ENCODE results near the gene DNMT1. TPM values are rescaled to one million over a fixed set of nuclear protein-coding genes. Genes with fewer than 3 reads are reported as not detected.
A peak's percentile ranks its signal among the peaks of the same experiment; 100 is the strongest.
"Not testable (repeated sequence)": the region's sequence is repeated elsewhere in the genome, so short reads cannot be mapped to it uniquely, and the experiment has no call there.

DNMT1 gene
- total RNA-seq, 1 donor from 2014 or later = 70.8 TPM

DNA sequence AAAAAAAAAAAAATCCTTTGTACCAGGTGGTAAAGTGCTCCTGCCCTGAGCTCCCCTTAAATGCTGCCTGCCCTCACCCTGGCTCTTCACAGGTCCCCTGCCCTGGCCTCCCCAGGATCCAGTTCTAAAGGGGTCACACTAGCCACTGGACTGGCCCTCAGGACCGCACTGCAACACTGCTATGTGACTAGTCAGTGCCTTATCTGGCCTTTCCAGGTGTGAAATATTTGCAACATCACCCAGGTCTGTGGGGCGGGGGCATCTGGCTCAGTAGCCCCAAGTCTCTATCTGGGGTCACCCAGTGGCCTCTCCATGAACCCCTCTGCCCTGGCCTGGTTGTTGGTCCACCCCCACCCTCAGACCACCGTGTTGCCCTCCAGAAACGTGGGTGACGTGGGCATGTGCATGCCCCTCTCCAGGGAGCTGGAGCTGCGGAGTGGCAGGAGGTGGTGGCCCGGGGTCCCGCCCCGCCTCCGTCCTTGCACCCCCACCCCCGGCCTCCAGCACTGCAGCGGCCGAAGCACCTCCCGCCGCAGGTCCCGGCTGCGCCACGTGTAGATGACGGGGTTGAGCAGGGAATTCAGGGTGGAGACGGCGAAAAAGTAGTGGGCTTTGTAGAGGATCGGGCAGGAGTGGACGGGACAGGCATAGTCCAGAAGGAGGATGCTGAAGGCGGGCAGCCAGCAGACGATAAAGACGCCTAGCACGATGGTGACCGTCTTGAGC lies 28.9 kb upstream of the DNMT1 start:
- DNase-seq (ENCODE audit: low spot score) (no peak), ATAC-seq (no peak)
- intact Hi-C loops (cut with DNase I) = no loop called here

DNA sequence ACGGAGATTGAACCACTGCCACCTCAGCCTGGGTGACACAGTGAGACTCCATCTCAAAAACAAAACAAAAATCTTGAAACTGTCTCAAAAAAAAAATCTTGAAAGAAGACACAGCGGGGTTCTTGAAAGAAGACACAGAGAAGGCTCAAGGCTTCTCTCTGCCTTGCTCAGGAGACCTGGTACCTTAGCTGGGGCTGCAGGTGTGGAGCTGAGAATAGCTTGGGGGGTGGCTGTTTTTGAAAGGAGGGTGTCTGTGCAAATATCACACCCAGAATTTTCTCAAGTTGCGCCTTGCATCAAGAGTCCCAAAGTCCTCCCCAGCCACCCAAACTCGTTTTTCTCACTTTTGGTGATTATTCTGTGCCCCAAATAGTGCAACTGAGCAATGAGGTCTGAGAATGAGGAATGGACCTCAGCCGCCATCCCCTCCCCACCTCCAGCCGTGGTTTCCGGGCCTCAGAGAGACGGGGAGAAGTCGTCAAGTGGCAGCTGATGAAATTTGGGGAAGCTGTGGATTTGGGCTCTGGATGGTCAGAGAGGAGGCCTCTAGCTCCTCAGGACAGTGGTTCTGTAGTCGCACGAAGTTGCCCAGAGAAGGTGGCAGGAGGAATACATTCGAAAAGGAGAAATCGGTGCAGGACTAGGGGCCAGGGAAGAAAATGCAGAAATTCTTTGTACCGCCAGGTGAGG lies 27.6 kb upstream of the DNMT1 start:
- DNase-seq (ENCODE audit: low spot score) = no peak
- intact Hi-C loops (cut with DNase I) = no loop called here
- ATAC-seq = no peak

DNA sequence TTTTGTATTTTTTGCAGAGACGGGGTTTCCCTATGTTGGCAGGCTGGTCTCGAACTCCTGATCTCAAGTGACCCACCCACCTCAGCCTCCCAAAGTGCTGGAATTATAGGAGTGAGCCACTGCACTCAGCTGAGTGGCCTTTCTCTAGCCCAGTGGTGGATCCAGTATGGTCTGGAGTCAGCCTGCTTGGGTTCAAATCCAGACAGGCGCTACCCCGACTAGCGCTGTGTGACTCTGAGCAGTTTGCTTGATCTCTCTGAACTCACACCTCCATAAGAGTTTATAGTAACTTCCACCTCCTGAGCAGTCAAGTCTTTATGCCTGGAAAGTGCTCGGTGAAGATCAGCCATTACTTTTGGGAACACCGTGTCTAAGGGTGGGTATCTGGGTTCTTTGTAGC lies 25.9 kb upstream of the DNMT1 start:
- intact Hi-C loops (cut with DNase I) = no loop called here

DNA sequence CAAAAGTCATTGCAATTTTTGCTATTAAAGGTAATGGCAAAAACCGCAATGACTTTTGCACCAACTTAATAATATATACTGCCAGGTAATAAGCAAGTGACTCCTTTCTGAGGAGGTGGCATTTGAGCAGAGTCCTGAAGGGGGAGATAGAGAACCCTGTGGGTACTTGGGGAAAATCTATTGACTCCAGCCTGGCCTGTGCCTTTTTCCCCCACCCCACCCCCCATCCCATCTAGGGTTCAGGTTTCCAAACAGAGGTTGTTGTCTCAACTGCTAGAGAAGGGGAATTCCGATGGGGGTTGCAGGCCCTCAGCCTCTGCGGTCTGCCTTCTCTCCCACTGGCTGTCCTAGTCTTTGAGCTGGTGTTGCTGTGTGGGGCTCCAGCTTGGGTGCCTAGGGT lies 24.9 kb upstream of the DNMT1 start:
- intact Hi-C loops (cut with DNase I) = no loop called here
- ATAC-seq = no peak
- no peak for DNase-seq (ENCODE audit: low spot score)

More for the DNA sequence above, 25.9 kb upstream of the DNMT1 start:
- ATAC-seq = no peak
- no peak for DNase-seq (ENCODE audit: low spot score)

DNA sequence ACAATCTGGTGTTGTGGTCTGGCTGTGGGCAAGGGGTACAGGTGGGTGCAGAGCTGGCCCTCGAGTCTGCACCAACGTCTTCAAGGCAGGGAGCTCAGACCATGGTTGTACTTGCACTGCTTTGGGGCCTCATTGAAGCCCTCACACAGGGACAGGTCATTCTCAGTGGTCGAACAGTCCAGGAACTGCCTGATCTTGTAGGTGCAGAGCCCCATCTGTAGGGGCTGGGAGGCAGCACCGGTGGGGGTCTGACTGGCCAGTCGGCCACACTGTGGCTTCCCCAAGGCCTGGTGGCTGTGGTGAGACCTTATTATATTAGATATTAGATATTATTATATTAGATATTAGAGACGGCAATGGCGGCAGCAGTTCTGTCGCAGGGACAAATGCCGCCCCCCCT lies 22.3 kb upstream of the DNMT1 start:
- intact Hi-C loops (cut with DNase I) = no loop called here
- no peak for ATAC-seq
- no peak for DNase-seq (ENCODE audit: low spot score)

DNA sequence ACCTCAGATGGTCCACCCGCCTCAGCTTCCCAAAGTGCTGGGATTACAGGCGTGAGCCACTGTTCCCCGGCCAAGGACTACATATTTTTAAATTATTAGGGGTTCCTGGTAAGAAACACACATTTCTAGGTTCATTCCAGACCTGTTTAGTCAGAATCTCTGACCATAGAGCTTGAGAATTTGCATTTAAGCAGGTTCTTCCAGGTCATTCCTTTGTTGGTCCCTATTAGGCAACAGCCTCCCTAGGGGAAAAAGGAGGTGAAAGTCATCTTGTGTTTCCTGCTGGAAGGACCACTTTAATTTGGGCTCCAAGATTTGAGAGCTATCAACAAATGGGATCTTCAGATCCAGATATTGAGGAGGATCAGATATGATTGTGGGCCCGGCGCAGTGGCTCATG lies 20.0 kb upstream of the DNMT1 start:
- ATAC-seq = no peak
- intact Hi-C loops (cut with DNase I) = no loop called here

DNA sequence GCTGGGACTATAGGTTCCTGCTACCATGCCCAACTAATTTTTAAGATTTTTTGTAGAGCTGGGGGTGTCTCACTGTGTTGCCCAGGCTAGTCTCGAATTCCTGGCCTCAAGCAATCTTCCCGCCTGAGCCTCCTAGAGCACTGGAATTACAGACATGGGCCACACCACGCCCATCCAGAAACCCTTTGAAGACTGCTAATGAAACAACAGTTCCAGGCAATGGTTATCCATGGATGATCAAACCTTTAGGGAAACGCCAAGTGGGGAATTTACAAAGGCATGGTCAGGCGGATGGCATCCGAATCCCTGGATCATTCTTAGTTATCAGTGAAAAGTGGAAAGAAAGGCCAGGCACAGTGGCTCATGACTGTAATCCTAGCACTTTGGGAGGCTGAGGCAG lies 16.9 kb upstream of the DNMT1 start:
- intact Hi-C loops (cut with DNase I) = no loop called here
- DNase-seq (ENCODE audit: low spot score) (no peak), ATAC-seq (no peak)

More for the DNA sequence above, 20.0 kb upstream of the DNMT1 start:
- no peak for DNase-seq (ENCODE audit: low spot score)

DNA sequence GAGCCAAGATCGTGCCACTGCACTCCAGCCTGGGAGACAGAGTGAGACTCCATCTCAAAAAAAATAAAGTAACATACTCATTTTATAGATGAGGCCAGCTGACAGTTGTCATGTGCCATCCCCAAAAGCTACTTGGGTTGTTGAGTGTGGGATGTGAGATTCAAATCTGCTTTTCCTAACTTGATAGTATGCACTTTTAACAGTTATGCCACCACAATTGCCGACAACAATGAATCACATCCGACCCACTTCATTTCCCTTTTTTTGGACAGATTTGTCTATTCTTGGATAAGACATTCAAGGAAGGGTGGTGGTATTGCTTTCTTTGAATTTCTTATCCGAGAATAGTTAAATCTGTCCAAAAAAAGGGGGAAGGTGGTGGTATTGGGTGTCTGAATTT lies 16.3 kb upstream of the DNMT1 start:
- DNase-seq (ENCODE audit: low spot score) = no peak
- intact Hi-C loops (cut with DNase I) = no loop called here
- ATAC-seq = no peak

DNA sequence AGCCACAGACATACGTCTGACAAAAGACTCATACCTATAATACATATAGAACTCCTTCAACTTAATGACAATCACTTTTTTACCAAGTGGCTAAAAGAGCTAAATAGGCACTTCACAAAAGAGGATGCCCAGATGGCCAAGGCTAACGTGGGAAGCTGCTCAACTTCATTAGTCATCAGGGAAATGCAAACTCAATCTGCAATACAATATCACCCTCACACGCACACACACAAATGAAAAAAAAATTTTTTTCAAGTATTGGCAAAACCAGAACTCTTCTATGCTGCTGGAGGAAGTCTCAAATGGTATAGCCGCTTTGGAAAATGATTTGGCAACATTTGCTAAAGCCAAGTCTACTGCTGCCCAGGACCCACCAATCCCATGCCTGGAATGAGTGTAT lies 14.6 kb upstream of the DNMT1 start:
- DNase-seq (ENCODE audit: low spot score) (no peak), ATAC-seq (no peak)
- intact Hi-C loops (cut with DNase I) = no loop called here

DNA sequence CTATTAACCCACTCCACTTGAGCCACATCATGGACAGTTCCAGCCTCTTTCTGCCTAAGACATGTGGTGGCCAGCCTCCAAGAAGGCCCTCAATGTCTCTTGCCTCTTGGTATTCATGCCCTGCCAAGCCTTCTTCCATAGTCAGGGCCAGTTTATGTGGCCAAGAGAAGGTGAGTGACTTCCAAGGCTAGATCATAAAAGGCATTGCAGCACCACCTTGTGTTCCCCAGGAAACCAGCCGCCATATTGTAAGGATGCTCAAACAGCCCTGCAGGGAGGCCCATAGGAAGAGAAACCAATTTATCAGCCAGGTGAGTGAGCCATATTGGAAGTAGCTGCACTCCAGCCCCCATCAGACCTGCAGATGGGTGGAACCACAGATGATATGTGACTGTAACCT lies 12.3 kb upstream of the DNMT1 start:
- ATAC-seq = no peak

DNA sequence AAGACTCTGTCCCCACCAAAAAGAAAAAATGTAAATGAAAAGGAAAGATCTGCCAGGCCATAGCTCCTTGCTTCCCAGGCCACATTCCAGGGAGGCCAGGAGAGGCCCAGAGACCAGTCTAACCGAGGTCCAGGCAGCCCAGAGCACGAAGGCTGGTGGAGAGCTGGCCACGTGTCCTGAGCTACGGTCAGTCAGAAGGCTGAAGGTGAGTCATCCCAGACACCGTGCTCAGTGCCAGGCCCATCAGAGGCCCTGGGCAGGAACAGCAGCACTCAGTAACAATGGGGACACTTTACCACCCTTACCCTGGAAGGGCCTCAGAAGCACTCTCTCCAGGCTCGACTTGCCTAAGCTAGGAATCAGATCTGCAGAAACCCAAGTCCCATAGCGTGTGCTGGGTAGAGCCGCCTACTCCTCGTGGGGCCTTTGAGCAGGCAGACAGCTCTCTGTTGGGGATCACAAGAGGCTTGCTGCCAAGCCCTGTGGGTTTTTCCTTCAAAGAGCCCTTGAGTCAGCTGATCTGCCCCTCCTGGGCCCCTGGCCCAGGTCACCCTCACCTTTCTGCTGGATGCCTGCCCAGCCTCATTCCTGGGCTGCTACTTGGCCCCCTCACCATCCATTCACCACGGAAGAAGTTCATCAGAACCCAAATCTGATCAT lies 11.6 kb upstream of the DNMT1 start:
- no peak for ATAC-seq

More for the DNA sequence above, 12.3 kb upstream of the DNMT1 start:
- intact Hi-C loops (cut with DNase I) = no loop called here
- DNase-seq (ENCODE audit: low spot score) = no peak

DNA sequence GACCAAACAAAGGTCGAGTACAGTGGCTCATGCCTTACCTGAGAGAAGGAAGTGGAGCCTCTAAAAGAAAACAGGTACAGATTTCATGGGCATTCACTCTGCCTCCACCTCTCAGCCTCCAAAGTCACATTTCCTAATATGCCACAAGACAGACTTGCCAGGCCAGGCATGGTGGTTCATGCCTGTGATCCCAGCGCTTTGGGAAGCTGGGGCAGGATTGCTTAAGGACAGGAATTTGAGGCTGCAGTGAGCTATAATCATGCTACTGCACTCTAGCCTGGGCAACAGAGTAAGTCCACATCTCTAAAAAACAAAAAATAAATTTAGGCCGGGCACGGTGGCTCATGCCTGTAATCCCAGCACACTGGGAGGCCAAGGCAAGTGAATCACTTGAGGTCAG lies 10.9 kb upstream of the DNMT1 start:
- intact Hi-C loops (cut with DNase I) = no loop called here
- ATAC-seq (no peak), DNase-seq (ENCODE audit: low spot score) (no peak)

More for the DNA sequence above, 11.6 kb upstream of the DNMT1 start:
- intact Hi-C loops (cut with DNase I) = no loop called here
- no peak for DNase-seq (ENCODE audit: low spot score)

DNA sequence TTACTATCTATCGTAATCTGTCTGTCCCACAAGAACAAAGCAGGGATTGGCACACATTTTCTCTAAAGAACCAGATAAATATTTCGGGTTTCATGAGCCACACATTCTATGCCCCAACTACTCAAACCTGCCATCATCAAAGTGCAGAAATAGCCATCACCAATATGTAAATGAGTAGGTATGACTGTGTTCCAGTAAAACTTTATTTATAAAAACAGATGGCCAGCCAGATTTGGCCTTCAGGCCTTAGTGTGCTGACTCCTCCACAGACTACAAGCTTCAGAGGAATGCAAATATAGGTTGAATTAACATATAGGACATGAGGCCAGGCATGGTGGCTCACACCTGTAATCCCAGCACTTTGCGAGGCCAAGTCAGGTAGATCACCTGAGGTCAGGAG lies 8.9 kb upstream of the DNMT1 start:
- intact Hi-C loops (cut with DNase I) = no loop called here
- ATAC-seq (no peak), DNase-seq (ENCODE audit: low spot score) (no peak)

DNA sequence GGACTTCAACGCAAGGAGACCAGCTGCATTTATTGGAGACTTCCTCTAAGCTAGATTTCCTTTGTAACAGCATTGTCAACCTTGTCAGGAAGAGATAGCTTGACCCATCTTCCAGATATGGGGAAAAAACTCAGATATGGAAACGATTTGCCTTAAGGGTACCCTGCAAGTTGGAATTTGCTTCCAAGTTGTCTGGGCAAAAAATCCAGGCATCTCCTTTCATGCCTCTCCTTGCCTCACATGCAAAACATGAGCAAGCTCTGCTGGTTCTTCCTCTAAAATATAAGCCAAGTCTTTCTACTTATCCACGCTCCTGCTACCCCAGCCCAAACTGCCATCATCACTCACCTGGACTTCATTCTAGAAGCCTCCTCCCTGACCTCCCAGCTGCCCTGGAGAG lies 6.4 kb upstream of the DNMT1 start:
- ATAC-seq (no peak), DNase-seq (ENCODE audit: low spot score) (no peak)
- intact Hi-C loops (cut with DNase I) = no loop called here

DNA sequence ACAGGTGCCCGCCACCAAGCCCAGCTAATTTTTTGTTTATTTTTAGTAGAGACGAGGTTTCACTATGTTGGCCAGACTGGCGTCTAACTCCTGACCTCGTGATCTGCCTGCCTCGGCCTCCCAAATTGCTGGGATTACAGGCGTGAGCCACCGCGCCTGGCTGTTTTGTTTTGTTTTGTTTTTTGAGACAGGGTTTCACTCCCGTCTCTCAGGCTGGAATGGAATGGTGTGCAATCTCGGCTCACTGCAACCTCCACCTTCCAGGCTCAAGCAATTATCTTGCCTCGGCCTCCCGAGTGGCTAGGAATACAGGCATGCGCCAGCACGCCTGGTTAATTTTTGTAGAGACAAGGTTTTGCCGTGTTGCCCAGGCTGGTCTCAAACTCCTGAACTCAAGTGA lies 5.3 kb upstream of the DNMT1 start:
- ATAC-seq; intact Hi-C loops (cut with DNase I); DNase-seq (ENCODE audit: low spot score): not testable (repeated sequence)

DNA sequence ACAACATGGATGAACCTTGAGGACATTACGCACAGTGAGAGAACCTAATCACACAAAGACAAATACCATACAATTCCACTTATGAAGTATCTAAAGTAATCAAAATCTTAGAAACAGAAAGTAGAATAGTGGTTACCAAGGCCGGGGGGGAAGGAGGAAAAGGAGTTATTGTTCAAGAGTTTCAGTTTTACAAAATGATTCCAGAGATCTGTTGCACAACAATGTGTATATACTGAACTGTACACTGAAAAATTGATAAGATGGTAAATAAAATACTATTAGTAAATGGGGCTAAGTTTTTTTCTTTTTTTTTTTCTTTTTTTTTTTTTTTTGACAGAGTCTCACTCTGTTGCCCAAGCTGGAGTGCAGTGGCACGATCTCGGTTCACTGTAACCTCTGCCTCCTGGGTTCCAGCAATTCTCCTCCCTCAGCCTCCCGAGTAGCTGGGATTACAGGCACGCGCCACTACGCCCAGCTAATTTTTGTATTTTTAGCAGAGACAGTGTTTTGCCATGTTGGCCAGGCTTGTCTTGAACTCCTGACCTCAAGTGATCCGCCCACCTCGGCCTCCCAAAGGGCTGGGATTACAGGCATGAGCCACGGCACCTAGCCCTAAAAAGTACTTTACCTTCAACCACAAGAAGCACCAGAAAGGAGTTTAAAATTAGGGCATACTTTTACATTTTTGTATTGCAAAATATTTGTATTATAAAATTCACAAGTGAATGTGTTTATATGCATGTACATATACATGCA lies 4.3 kb upstream of the DNMT1 start:
- DNase-seq (ENCODE audit: low spot score); ATAC-seq; intact Hi-C loops (cut with DNase I): not testable (repeated sequence)

DNA sequence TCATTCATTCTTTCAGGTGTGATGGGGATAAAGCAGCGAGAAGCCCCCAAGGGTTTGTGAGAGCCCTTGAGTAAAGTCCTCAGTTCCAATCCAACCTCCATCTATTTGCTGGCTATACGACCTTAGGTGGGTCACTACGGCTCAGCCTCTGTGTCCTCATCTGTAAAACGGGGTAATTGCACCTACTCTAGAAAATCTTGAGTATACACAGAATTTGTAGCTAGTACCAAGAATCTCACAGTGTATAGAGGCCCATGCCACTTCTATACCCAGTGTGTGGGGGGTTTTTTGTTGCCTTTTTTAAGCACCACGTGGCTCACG lies 406 bp upstream of the DNMT1 start:
- ATAC-seq (no peak), DNase-seq (ENCODE audit: low spot score) (no peak)
- intact Hi-C loops (cut with DNase I) = no loop called here

DNA sequence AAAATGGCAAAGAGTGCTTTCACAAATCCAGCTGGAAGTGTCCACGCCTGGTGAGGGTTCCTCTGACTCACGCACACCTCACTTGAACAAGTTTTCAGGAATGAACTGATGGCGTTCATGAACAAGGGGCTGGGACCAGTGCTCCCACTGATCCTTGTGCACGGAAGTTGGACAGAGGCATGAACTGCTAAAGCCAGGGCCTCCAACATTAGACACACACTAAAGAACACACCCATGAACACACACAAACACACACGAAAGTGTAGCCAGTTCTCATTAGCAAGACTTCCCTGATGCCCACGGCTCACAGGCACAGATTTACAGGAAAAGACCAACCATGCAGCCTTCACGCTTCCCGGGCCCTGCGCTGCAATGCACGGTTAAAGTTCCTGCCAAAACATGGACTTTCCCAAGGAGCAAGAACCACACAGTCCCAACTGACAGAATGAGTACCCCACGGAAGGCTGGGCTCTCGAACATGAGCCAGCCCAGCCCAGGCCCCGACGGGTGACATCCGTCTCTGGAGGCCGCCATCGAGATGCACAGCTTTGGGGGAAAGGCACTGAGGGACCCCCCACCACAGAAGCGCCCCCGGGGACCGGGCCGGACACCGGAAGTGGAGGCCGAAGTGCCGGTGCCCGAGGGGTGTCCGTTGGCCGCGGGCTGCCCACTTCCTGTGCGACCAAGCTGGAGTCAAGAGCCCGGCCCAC lies 808 bp downstream of the DNMT1 start:
- ATAC-seq (peak; percentile 1), DNase-seq (ENCODE audit: low spot score) (no peak)
- intact Hi-C loops (cut with DNase I) = no loop called here

DNA sequence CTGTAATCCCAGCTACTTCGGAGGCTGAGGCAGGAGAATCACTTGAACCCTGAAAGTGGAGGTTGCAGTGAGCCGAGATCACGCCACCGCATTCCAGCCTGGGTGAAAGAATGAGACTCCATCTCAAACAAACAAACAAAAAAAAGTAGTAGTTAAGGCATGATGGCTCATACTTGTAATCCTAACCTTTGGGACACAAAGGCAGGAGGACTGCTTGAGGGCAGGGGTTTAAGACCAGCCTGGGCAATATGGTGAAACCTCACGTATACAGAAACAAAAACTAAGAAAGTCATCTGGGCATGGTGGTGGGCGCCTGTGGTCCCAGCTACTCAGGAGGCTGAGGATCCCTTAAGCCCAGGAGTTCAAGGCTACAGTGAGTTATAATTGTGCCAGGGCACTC lies 1.8 kb downstream of the DNMT1 start:
- intact Hi-C loops (cut with DNase I) = no loop called here
- ATAC-seq (no peak), DNase-seq (ENCODE audit: low spot score) (no peak)
